GM19452 (cell line): ENCODE data around the gene NR2C2AP.

ENCODE experiments used
- ATAC-seq: cut with Tn5 transposase; IDR thresholded peaks from one replicate; pipeline ENCODE4 v1.9.1; 2021; ENCODE audit not compliant: unreplicated experiment

The NR2C2AP gene

GRCh38 chr19:19152668-19153384, 50.4 kb downstream of the NR2C2AP start:
- no peak for ATAC-seq

- ATAC-seq, result no peak
These were observed 51.8 kb downstream of the NR2C2AP start for GRCh38 chr19:19151418-19151817.
